Measurements from ENCODE around the gene TRH.
"Not testable (repeated sequence)": the region's sequence is repeated elsewhere in the genome, so short reads cannot be mapped to it uniquely, and the experiment has no call there.

TRH gene

DNA sequence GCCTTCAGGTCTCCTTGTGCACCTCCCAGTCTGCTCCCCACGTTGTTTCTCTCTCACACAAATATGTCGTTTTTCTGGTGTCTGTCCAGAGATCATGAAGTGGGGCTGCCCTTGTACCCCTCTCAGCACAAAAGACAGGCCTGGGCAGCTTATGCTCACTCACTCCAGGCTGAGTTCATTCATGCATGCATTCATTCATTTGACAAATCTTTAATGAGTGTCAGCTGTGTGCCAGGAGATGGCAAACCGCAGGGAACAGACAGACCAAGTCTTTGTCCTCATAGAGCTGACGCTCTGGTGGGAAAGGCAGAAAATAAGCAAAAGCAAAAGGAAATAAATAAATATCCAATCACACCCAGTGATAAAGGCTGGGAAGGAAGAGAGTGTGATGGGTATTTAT, 7.6 kb upstream of the TRH start:
- no peak for DNase-seq

DNA sequence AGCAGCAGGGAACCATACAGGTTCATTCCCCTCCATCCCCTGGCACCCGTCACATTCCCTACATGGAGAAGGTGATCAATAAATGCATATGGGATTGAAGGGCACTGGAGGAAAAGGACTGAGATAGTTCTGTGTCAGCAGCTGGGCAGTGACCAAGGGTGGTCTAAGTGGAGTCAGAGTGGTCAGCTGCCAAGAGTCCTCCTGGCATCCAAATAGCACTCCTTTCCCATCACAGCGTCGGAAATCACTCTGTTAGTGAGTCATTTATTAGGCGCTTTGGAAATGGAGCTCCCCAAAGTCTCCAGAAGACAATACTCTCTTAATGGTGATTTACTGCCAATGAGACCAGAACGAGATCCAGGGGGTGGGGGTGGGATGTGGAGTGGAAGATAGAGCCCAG, 6.8 kb upstream of the TRH start:
- DNase-seq: no peak

DNA sequence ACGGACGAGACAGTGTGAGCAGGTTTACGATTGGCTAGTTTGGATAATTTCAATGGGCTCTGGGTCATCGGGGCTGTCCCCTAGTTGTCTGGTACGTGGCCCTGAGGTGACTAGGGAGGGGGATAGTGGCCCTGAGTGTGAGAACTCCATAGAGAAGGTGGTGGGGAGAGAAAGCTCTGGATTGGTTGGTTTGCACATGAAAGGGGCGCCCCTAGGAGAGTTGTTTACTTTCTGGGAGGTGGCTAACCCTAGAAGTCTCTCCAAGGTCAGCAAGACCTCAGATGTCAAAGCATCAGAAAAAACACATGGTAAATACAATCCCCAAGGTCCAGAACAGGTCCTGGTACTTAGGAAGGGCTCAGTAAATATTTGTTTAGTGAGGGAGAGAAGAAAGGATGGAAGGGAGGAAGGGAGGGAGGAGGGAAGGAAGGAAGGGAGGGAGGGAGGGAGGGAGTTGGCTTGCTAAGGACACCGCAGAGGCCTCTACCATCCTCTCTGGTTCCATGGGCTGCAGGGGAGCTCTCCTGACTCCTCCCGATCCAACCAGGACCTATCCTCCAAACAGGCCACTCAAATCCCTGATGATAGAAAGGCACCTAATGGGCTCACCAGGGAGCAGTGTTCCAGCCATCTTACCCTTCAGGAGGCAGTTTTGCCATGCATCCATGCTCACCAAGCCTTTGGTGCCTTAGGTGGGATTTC, 3.0 kb upstream of the TRH start:
- DNase-seq: no peak

DNA sequence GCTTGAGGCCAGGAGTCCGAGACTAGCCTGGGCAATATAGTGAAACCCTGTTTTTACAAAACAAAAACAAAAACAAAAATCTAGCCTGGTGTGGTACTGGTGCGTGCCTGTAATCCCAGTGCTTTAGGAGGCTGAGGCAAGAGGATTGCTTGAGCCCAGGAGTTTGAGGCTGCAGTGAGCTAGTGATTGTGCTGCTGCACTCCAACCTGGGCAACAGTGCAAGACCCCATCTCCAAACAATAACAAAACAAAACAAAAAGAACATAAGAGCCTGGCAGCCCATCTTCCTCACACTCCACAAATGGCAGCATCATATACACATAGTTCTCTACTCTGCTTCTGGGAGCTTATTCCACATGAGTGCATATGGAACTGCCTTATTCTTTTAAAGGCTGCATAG, 2.2 kb upstream of the TRH start:
- no peak for DNase-seq

DNA sequence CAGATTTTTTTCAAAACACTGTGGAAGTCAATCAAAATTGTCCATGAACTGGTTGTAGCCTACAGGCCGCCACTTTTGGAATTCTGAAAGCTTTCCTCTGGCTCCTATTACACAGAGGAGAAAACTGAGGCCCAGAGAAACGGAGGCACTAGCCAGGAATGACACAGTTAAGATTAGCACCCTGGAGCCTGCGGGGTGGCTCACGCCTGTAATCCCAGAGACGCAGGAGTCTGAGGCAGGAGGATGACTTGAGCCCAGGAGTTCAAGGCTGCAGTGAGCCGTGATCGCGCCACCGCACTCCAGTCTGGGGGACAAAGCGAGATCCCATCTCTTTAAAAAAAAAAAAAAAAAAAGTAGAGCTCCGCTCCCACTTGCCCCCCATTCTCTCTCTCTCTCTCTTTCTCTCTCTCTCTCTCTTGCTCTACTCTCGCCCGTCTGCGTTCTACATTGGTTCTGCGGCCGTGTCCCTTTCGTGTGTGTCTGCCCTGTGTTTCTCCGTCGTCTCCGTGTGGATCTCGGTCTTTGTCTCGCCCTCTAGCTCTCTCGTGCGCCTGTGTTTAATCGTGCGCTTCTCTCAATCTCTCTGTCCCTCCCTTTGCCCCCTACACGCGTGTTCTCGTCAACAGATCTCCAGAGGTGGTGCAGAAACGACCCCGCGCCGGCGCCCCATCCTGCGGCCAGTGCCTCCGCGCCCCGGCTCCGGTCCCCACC, 512 bp upstream of the TRH start:
- DNase-seq: no peak

DNA sequence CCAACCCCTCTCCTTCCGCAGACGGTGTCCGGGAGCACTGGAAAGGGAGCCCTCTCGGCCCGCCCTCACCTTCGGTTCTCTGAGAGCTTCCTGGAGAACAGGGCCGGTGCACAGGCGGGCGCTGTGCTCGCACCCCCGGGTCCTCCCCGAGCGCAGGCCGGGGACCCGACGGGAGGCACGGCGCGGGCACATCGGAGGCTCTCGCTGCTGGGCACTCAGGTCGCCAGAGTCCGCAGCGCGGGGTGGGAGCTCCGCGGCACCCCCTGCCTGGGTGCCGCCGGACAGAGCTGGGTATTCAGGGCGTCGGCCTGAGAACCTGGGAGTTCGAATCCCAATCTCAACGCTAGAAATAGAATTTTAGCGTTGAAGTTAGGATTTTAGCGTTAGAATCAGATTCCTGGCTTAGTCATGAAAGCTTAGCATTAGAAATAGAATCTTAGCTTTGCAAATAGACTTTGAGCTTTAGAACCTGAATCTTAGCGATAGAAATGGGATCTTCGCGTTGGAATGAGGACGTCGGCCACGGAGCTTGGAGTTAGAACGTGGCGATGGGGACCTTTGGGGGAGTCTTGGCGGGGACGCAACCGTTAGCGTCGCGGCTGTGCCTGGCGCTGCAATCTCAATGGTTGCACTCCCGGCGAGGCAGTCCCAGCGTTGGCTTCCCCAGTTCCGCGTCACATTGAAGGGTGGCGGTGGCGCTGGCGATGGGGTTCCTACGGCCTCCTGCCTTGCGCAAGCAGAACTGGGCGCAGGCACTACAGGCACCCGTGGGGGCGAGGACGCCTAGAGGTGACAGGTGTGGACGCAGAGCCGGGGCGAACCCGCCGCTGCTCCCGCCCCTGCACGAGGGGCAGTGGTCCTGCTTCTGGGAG, 549 bp downstream of the TRH start:
- DNase-seq: peak; percentile 3

DNA sequence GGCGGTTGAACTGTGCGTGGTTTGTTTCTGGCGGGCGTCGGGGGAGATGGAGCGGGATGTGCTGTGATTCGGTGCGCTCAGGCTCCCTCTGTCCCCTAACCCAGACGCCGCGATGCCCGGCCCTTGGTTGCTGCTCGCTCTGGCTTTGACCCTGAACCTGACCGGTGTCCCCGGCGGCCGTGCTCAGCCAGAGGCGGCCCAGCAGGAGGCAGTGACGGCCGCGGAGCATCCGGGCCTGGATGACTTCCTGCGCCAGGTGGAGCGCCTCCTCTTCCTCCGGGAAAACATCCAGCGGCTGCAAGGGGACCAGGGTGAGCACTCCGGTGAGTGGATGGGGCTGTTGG, 1.2 kb downstream of the TRH start:
- no peak for DNase-seq

DNA sequence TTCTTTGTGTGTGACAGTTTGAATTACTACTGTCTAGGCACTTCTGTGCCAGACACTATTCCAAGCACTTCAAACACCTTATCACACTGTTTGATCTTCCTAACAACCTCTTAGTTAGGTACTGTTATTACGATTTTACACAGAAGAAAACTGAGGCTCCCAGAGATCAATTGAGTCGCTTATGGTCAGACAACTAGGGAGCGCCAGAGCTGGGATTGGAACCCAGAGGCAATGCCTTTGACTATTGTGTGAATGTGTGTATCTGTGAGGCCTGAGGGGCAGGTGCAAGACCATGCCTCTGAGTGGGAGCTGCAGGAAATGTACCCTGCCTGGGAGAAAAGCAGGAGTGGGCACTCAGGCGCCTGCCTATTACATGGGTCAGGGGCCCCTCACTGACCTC, 1.8 kb downstream of the TRH start:
- no peak for DNase-seq

DNA sequence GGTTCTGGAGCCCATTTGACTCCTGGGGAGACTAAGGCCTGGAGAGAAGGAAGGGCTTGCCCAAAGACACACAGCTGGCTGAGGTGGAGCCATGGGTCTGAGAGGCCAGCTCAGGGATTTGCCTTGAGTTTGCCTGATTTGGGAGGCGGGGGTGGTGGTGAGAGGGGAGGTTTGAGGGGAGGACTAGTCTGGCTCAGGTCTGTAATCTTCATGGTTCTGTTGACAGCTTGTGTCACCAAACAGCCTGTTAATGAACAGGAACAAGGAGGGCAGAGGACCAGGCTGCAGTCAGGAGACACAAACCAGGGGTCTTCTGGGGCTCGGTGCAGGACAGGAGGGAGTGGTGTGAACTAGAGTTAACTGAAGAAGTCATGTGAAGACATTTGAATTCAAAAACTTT, 3.6 kb downstream of the TRH start:
- DNase-seq: no peak

DNA sequence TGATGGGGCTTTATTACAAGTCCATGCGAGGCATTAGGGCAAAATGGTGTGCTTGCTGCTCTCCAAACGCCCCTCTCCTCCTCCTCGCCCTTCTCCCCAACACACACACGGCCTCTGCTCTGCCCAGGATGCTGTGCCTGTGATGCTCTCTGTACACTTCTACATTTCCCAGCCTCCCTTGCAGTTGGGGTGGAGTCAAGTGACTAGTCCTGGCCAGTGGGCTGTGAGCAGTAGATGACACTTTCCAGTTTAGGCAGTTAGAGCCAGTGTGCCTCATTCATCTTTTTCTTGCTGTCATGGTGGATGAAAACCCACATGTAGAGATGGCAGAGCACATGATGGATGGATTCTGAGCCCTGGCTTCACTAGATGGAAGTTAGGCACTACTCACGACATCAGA, 5.4 kb downstream of the TRH start:
- DNase-seq: no peak

DNA sequence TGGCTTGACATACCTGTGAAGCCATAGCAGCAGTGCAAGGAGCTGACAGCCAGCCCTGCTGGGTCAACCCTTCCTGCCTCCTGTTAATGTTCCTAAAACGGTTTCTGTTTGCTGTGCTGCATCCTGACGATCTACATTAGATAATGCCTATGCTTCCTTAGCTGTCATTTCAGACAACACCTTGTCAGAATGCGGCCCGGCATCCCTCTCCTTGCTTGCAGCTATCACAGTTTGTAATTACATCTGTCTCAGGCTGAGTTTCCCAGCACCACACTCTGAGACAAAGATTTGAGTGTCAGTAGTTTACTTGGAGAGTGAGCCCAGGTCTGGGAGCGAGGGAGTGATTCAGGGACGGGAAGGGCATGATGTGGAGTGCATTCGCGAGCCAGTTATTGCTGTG, 9.0 kb downstream of the TRH start:
- DNase-seq: no peak

DNA sequence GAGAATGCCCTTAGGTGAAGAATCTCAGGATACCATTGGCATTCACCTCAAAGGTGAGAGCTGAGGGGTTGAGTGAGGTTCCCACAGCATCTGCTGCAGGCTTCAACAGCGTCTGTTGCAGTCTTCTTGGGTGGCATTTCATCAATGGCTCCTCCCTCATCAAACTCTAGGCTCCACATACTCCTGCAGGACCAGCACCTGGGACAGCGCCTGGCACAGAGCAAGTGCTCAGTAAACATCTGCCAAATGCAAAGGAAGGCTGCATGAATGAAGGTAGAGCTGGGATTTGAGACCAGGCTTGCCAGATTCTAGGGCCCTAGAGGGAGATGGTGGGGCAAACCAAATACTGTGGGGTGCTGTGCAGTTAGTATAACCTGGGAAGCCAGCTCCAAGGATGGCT, 9.6 kb downstream of the TRH start:
- DNase-seq: no peak

DNA sequence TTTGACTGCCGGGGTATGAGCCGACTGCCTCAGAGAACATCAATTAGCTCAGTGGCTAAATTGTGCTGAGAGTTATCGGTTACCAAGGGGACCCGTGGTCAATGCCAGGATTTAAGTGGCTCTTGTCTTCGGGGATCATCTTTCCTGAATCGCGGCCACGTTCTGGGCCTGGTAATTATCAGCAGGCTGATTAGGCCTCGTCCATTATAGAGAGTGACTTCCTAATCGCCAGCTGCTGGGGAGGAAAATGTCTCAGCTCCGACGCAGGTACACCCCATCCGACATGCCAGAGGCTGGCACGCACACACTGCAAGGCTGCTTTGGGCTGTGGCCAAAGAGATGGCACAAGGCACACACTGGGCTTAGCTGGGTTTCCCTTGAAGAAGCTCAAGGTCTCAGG, 10.6 kb downstream of the TRH start:
- DNase-seq: no peak

DNA sequence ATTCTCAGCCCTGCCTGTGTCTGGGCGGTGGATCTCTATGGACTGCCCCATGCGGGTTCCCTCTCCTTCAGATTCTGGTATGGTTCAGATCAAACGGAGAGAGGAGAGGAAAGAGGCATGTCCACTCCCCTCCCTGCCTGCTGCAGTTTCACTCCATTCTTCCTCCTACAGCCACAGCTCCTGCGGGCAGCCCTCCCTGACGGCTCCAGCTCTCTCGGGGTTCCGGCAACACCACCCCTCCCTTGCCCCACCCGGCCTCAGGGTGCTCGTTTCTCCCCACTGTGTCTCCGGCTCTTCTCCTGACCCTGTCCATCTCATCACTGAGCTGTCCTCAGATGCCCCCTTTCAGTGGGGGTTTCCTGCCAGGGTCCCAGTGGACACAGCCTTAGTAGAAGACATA, 13.9 kb downstream of the TRH start:
- no peak for DNase-seq

DNA sequence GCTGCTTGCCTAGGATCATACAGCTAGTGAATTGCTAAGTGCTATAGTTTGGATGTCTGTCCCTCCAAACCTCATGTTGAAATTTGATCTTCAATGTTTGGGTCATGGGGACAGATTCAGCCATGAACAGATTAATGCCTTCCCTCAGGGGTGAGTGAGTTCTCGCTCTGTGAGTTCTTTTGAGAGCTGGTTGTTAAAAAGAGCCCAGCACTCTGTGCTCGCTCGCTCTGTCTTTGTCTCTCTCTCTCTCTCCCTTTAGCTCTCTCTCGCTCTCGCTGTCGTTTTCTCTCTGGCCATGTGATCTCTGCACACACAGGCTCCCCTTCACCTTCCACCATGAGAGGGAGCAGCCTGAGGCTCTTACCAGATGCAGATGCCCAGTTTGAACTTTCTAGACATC, 14.9 kb downstream of the TRH start:
- DNase-seq: no peak

DNA sequence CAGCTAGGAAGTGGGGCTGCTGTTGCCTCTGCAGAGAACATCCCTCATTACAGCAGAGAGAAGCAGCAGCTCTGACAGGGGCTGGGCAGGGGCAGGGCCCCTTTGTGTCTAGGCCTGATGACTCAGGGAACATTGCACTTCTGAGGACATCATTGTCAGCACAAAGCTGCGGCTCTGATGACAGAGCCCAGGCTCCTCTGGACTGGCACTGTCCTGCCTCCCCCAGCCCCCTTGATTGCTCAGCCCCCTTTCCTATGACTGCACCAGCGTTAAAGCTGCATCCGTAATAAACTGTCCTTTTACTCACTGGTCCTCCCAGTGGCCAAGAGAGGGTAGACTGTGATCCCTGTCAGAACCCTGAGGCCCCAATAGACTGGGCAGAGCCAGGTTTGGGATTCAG, 18.3 kb downstream of the TRH start:
- no peak for DNase-seq

DNA sequence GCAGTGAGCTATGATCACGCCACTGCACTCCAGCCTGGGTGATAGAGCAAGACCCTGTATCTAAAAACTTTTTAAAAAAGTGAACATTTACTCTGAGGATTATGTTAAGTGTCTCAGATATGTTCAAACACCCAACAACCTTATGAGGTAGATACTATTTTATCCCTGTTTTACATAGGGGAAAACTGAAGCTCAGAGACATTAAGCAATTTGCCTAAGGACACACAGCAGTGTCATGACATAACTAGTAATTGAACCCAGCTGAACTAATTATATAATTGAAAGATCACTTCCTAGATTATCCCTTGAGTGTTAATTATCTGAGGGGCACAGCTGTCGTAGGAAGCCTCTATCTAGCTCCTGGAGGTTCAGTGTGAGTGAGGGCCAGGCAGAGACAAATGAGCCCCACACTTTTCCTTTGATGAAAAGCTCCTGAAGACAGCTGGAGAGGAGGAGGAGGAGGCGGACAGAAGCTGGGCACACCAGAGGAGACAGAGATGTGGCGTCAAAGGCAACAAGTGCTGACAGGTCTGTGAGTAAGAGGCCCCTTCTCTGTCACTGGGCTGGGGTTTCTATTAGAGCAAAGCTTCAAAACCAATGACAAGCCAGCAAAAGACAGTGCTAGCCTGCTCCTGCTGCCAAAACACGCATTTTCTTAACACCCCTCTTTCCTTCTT, 20.5 kb downstream of the TRH start:
- no peak for DNase-seq

DNA sequence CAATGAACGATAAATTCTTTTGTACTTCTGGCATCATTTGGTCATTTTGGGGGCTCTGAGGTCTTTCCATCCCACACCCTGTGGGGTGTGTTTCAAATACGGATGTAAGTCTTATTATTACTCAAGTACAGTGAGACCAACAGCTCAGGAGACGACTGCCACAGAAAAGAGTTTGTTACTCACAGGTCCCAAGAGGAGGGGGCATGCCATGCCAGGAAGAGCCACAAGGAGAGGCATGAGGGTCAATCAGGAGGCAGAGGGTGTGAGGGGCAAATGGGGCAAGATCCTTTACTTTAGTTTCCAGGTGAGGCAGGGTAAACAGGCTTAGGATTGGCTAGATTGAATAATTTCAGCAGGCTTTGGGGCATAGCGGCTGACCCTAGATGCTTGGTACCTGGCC, 21.6 kb downstream of the TRH start:
- no peak for DNase-seq

DNA sequence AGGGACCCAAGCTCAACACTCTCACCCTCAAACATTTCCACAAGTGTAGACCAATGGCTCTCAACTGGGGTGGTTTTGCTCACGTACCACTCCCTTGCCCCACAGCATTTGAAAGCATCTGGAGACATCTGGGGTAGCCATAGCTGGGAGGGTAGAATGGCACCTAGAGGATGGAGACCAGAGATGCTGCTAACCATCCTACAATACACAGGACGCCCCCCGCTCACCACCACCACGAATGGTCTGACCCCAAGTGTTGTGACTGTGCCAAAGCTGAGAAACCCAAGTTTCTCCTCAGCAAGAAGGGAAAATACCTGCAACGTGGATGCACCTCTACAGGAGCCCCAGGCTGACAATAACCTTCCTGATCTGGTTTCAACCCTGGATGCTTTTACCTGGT, 24.7 kb downstream of the TRH start:
- not testable (repeated sequence) for DNase-seq

DNA sequence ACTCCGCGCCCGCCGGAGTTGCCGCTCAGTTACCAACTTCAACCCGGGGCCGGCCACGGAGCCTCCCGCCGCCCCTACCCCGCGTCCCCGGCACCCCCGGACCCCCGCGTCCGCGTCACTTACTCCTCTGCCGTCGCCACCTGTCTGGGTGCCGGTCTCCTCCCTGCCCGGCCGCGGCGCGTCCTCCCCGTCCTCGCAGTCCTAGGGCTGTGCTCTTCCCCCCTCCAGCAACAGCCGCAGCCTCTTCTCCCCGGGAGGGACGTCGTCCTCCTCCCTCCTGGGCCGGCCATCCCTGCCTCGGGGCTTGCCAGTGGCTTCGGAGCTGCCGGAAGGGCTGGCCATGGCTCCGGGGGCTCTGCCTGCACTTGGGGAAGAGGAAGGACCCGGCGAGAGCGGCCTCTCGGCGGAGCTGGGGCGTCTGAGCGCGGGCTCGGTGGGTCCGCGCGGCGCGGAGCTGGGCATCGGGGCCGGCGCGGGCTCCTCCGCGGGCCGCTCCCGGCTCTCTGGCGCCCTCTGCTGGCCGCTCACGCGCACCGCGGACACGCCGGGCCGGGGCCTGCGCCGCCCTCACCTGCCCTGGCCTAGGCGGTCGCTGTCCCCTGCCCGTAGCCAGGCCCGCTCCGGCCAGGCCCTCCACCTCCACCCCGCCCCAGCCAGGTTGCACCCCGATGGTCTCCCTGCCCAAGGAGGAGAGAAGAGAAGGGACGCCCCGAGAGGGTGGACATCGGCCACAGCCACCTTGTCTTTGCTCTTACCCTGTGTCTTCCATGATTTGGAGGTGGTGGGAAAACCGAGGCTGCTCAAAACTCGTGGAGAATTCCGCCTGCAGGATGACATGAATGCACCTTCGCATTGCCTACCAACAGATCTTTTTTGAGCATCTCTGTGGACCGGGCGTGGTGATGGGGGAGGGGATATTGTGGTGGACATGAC, 28.4 kb downstream of the TRH start:
- peak; percentile 60 for DNase-seq

DNA sequence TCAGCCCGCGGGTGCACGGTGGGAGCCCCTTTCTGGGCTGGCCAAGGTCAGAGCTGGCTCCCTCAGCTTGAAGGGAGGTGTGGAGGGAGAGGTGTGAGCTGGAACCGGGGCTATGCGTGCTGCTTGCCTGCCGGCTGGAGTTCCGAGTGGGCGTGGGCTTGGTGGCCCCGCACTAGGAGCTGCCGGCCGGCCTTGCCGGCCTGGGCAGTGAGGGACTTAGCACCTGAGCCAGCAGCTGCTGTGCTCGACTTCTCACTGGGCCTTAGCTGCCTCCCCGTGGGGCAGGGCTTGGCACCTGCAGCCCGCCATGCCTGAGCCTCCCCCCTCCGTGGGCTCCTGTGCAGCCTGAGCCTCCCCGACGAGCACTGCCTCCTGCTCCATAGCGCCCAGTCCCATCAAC, 36.0 kb downstream of the TRH start:
- no peak for DNase-seq

DNA sequence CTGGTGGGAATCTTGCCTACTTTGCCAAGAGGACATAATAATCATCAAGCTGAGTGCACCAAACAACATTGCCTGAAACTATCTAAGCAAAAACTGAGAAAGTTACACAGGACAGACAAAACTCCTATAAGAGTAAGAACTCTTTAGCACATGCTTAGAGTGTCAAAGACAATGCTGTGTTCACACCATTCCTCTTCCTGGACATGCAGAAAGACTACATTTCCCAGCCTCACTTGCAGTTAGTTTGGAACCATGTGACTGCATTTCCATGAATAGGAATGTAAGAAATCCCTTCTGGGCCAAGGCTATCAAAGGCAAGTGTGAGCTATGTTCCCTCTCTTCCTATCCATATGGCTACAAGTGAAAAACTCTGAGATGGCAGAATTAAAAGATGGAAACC, 37.6 kb downstream of the TRH start:
- DNase-seq: peak; percentile 6

All from CD4-positive, alpha-beta T cell treated with Interleukin-21 for 1 hour (primary cell).